Left lobe of liver (tissue), 2 donors: ENCODE data around the gene CABP7. TPM values are rescaled to one million over a fixed set of nuclear protein-coding genes. Genes with fewer than 3 reads are reported as not detected.

Source experiments
- ATAC-seq: fragments of 200-7000 bp; cut with Tn5 transposase; one replicate; pipeline ENCODE4 v1.9.1; 2020; ENCODE audit warnings: mild to moderate bottlenecking, moderate library complexity
- DNase-seq: peaks from one replicate; pipeline ENCODE4 v3.0.0-alpha.2; 2020; ENCODE audit warnings: low spot score
- total RNA-seq: library from RNA; stranded (reverse); gene quantifications from one replicate; pipeline ENCODE4 v1.2.1, GENCODE V29; 2021
- donor health status: DM: no; HTN: no; CAD: no; lungs with moderate emphysema.
- donor health status: DM: no; HTN: yes; CAD: no.

CABP7 gene
- total RNA-seq, 1 donor from 2014 or later: not detected

- DNase-seq: no peak
- no peak for ATAC-seq
Measured at GRCh38 chr22:29768052-29768693, 48.4 kb downstream of the CABP7 start.

GRCh38 chr22:29769723-29770321 lies 50.0 kb downstream of the CABP7 start:
- no peak for DNase-seq
- ATAC-seq: no peak

GRCh38 chr22:29772170-29772641 lies 52.4 kb downstream of the CABP7 start:
- no peak for DNase-seq
- peak; percentile 80 for ATAC-seq

GRCh38 chr22:29773233-29773632 lies 53.4 kb downstream of the CABP7 start:
- ATAC-seq (peak; percentile 19), DNase-seq (no peak)

- DNase-seq: no peak
- ATAC-seq: no peak
Measured at GRCh38 chr22:29780220-29780619, 60.4 kb downstream of the CABP7 start.

- DNase-seq (no peak), ATAC-seq (no peak)
Measured at GRCh38 chr22:29780748-29781676, 61.2 kb downstream of the CABP7 start.

Other genes starting within 250 kb of the CABP7 start
- 0.15 TPM for gene NEFH, start 239.8 kb upstream of the CABP7 start, total RNA-seq
- gene THOC5, start 166.2 kb upstream of the CABP7 start, total RNA-seq: 17.4 TPM
- gene NIPSNAP1, start 138.9 kb upstream of the CABP7 start, total RNA-seq: 119 TPM
- 17.3 TPM for gene NF2, start 116.4 kb upstream of the CABP7 start, total RNA-seq
- 11.1 TPM for gene ZMAT5, start 47.0 kb downstream of the CABP7 start, total RNA-seq
- gene UQCR10, start 47.4 kb downstream of the CABP7 start, total RNA-seq: 65.5 TPM
- 46.9 TPM for gene ASCC2, start 118.3 kb downstream of the CABP7 start, total RNA-seq
- 12.8 TPM for gene MTMR3, start 163.2 kb downstream of the CABP7 start, total RNA-seq